HepG2 (cell line): ENCODE data around the gene SLC16A11. TPM values are rescaled to one million over a fixed set of nuclear protein-coding genes. Genes with fewer than 3 reads are reported as not detected.

Experiments
- ATAC-seq: fragments of 200-7000 bp; cut with Tn5 transposase; 3 replicates; pipeline ENCODE4 v1.9.1; 2020; ENCODE audit warnings: mild to moderate bottlenecking, moderate library complexity
- BruUV-seq: library from RNA; stranded (reverse); fragments of 400-500 nt; replicated peaks from 2 replicates; lab custom pipeline; 2021; lab: Mats Ljungman, UMichigan
- CTCF ChIA-PET: fragments of 300-600 bp; formaldehyde crosslinking; extraction: SDS; loops from one replicate; lab custom pipeline; 2021; ENCODE audit warnings: low total read pairs, inconsistent platforms, low intra/inter-chr PET ratio; lab: Yijun Ruan, JAX
- POLR2A ChIA-PET: fragments of 350-600 bp; sonication (Branson Sonifier 250); formaldehyde crosslinking; loops from one replicate; lab custom pipeline; 2020; ENCODE audit warnings: antibody characterized with exemption, inconsistent platforms; lab: Yijun Ruan, JAX
- DNase-seq: peaks from one replicate; pipeline ENCODE4 v3.0.0-alpha.2; 2015; ENCODE audit warnings: low spot score
- FAIRE-seq: peaks from 3 replicates; lab custom pipeline; 2011; peaks lifted over from hg19 to GRCh38; lab: Jason Lieb, UNC
- H2AFZ ChIP-seq: one replicate; pipeline ENCODE4 v1.6.1; 2011; ENCODE audit warnings: low read length, inconsistent platforms
- H3K27ac ChIP-seq: fragments of 300-600 bp; 3 replicates; pipeline ENCODE4 v1.8.0; 2011; ENCODE audit warnings: mixed run types, mild to moderate bottlenecking, mixed read lengths, low read length, inconsistent platforms; ENCODE audit not compliant: insufficient read depth; ENCODE audit errors: extremely low read length
- H3K27me3 ChIP-seq, 2 experiments: fragments of 200-600 bp in 1 of 2; 2 replicates in 1 of 2; 3 replicates in 1 of 2; pipeline versions ENCODE4 v1.6.0 to v1.8.0; 2011; ENCODE audit warnings: low read length in 2 of 2, mild to moderate bottlenecking in 2 of 2, moderate library complexity in 2 of 2, inconsistent platforms in 1 of 2; ENCODE audit not compliant: insufficient read depth in 2 of 2, control insufficient read depth in 1 of 2
- H3K36me3 ChIP-seq, 2 experiments: fragments of 200-600 bp in 1 of 2; replicated peaks in 1 of 2; 2 replicates in 1 of 2; 3 replicates in 1 of 2; pipeline versions ENCODE4 v1.5.1 to v1.8.0; 2011; ENCODE audit warnings: low read length in 2 of 2, inconsistent platforms in 1 of 2; ENCODE audit not compliant: insufficient read depth in 2 of 2, control insufficient read depth in 1 of 2
- H3K4me1 ChIP-seq: 2 replicates; pipeline ENCODE4 v1.5.1; 2012; ENCODE audit warnings: low read length, inconsistent platforms; ENCODE audit not compliant: insufficient read depth
- H3K4me2 ChIP-seq: 2 replicates; pipeline ENCODE4 v1.6.0; 2011; ENCODE audit warnings: low read depth, low read length, inconsistent platforms
- H3K4me3 ChIP-seq, 3 experiments: fragments of 200-600 bp in 1 of 3; sonication (generic), shearing (Covaris generic) in 1 of 3; replicated peaks in 1 of 3; 2 replicates each; pipeline ENCODE4 v1.5.1; 2011 to 2016; ENCODE audit warnings: low read length in 3 of 3, inconsistent platforms in 2 of 3, low read depth in 2 of 3, mild to moderate bottlenecking in 2 of 3, control low read depth in 1 of 3, mixed read lengths in 1 of 3; ENCODE audit not compliant: insufficient read depth in 1 of 3
- H3K79me2 ChIP-seq: one replicate; pipeline ENCODE4 v1.6.1; 2011; ENCODE audit warnings: low read length, inconsistent platforms; ENCODE audit not compliant: insufficient read depth
- H3K9ac ChIP-seq: 2 replicates; pipeline ENCODE4 v1.6.0; 2011; ENCODE audit warnings: mild to moderate bottlenecking, low read depth, low read length, inconsistent platforms; ENCODE audit not compliant: insufficient read depth
- H3K9me3 ChIP-seq: 2 replicates; pipeline ENCODE4 v1.5.1; 2012; ENCODE audit warnings: mild to moderate bottlenecking, low read length
- H4K20me1 ChIP-seq: 2 replicates; pipeline ENCODE4 v1.6.0; 2011; ENCODE audit warnings: inconsistent platforms, mild to moderate bottlenecking, low read length, moderate library complexity; ENCODE audit not compliant: insufficient read depth
- AKAP8 ChIP-seq: sonication (generic); formaldehyde crosslinking; IDR thresholded peaks from 2 replicates; pipeline ENCODE4 v1.5.1; 2020; ENCODE audit warnings: mild to moderate bottlenecking, missing genetic modification reagents
- JDP2 ChIP-seq: sonication (generic); formaldehyde crosslinking; IDR thresholded peaks from 2 replicates; pipeline ENCODE4 v1.8.1; 2022; ENCODE audit warnings: missing genetic modification reagents, borderline replicate concordance
- SMYD3 ChIP-seq: sonication (generic); formaldehyde crosslinking; IDR thresholded peaks from 2 replicates; pipeline ENCODE4 v1.8.1; 2023; ENCODE audit warnings: mild to moderate bottlenecking, missing genetic modification reagents
- WGBS: methylation state at CpG from one replicate; pipeline ENCODE4 v1.1.6; 2017; ENCODE audit warnings: low lambda C conversion rate; 5-methylcytosine and 5-hydroxymethylcytosine counted together
- in situ Hi-C: cut with HindIII; loops from 2 replicates; pipeline ENCODE4 v1.10.0; 2017; ENCODE audit warnings: low pct_unique_long_range_greater_than_20kb; ENCODE audit not compliant: extremely low pct_ligation_motif_present
- intact Hi-C: fragments of 100-400 bp; cut with micrococcal nuclease; formaldehyde crosslinking; loops from one replicate; pipeline ENCODE4 v1.10.0; 2022; ENCODE audit not compliant: unreplicated experiment
- polyA plus RNA-seq, 8 experiments: library from polyadenylated mRNA; depleted of rRNA in 3 of 8; stranded (reverse) in 7 of 8; unstranded in 1 of 8; fragments of >200 nt; fragmentation: Illumina TruSeq in 4 of 8; extraction: Trizol in 4 of 8; gene quantifications; 2 replicates each; pipeline versions ENCODE4 v1.2.1 to v1.2.3, GENCODE V29; 2011 to 2016; ENCODE audit warnings: low read depth in 4 of 8, missing spikeins in 1 of 8, mixed read lengths in 1 of 8; ENCODE audit not compliant: insufficient read depth in 1 of 8
- total RNA-seq, 5 experiments: library from RNA; depleted of rRNA; stranded (reverse); fragments of >200 nt; fragmentation: Illumina TruSeq; extraction: Trizol; gene quantifications; 2 replicates each; pipeline ENCODE4 v1.2.3, GENCODE V29; 2016; ENCODE audit warnings: low read depth in 1 of 5
- TF ChIP-seq, protein P1 (sequence below): sonication (generic); formaldehyde crosslinking; IDR thresholded peaks from 2 replicates; pipeline ENCODE4 v1.4.0; 2020; ENCODE audit warnings: mild to moderate bottlenecking, low read depth, missing genetic modification reagents
- TF ChIP-seq, protein P2 (sequence below): sonication (generic); formaldehyde crosslinking; IDR thresholded peaks from 2 replicates; pipeline ENCODE4 v1.4.0; 2020; ENCODE audit warnings: missing genetic modification reagents

SLC16A11 gene
- total and polyA plus RNA-seq, 2 of the 13 experiments (the other 11 are each of a cell fraction or from before 2014, with no cell fraction given), result not detected

DNA sequence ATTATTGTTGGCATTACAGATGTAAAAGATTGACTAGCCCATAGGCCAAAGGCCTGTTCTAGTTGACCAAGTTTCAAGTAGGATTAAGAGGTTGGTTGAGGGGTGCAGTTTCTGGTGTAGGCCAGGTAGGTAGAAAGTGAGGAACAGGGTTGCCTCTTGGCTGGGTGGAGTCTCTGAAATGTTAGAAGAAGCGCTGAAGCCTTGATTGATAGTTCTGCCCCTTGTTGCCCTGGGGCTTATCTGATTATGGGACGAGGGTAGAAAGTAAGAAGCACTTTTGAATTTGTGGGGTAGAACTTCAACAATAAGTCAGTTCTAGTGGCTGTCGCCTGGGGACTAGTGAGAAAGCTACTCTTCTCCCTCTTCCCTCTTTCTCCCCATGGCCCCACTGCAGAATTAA is 14.8 kb downstream of the SLC16A11 start:
- WGBS, result 4% methylated on average over 3 of the region's 3 CpGs
- CTCF ChIA-PET, result no interaction called here
- in situ Hi-C loops (no loop called here), intact Hi-C loops (loop anchor here (10.0 kb wide), 1 partner anchor 184 kb away; no protein-coding TSS in a partner anchor)
- Histone ChIP-seq H3K9me3 (no peaks in the 10 kb centered on the region), H3K4me2 (no peak overlapping the region), H3K36me3 (no peaks in the 10 kb centered on the region), H3K79me2 (no peaks in the 10 kb centered on the region), H3K9ac (no peak overlapping the region), H2AFZ (no peak overlapping the region), H3K4me1 (peaks cover 29% of the 10 kb centered on the region), H3K27me3 (peaks cover 1 to 24% of the 10 kb centered on the region in 2 experiments; a peak in 3 of 5 replicates)
- FAIRE-seq (no peak), ATAC-seq (no peak)
- no TSS peak for BruUV-seq
- TF ChIP-seq JDP2 (no peak), SMYD3 (CRISPR knock-in tag) (no peak), AKAP8 (no peak)
- TF ChIP-seq, protein P1, sequence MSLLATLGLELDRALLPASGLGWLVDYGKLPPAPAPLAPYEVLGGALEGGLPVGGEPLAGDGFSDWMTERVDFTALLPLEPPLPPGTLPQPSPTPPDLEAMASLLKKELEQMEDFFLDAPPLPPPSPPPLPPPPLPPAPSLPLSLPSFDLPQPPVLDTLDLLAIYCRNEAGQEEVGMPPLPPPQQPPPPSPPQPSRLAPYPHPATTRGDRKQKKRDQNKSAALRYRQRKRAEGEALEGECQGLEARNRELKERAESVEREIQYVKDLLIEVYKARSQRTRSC (CRISPR knock-in tag), result no peak
- TF ChIP-seq, protein P2, sequence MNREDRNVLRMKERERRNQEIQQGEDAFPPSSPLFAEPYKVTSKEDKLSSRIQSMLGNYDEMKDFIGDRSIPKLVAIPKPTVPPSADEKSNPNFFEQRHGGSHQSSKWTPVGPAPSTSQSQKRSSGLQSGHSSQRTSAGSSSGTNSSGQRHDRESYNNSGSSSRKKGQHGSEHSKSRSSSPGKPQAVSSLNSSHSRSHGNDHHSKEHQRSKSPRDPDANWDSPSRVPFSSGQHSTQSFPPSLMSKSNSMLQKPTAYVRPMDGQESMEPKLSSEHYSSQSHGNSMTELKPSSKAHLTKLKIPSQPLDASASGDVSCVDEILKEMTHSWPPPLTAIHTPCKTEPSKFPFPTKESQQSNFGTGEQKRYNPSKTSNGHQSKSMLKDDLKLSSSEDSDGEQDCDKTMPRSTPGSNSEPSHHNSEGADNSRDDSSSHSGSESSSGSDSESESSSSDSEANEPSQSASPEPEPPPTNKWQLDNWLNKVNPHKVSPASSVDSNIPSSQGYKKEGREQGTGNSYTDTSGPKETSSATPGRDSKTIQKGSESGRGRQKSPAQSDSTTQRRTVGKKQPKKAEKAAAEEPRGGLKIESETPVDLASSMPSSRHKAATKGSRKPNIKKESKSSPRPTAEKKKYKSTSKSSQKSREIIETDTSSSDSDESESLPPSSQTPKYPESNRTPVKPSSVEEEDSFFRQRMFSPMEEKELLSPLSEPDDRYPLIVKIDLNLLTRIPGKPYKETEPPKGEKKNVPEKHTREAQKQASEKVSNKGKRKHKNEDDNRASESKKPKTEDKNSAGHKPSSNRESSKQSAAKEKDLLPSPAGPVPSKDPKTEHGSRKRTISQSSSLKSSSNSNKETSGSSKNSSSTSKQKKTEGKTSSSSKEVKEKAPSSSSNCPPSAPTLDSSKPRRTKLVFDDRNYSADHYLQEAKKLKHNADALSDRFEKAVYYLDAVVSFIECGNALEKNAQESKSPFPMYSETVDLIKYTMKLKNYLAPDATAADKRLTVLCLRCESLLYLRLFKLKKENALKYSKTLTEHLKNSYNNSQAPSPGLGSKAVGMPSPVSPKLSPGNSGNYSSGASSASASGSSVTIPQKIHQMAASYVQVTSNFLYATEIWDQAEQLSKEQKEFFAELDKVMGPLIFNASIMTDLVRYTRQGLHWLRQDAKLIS, result no peak
- TF ChIP-seq, all 625 proteins: peak for 0
- Histone ChIP-seq H4K20me1 (no peaks in the 10 kb centered on the region), H3K4me3 (no peak overlapping the region), H3K27ac (no peak overlapping the region)
- POLR2A ChIA-PET, result no interaction called here
- no peak for DNase-seq
